ENCODE measurements around the gene PLA2G2C.
A peak's percentile ranks its signal among the peaks of the same experiment; 100 is the strongest.

The PLA2G2C gene

DNA sequence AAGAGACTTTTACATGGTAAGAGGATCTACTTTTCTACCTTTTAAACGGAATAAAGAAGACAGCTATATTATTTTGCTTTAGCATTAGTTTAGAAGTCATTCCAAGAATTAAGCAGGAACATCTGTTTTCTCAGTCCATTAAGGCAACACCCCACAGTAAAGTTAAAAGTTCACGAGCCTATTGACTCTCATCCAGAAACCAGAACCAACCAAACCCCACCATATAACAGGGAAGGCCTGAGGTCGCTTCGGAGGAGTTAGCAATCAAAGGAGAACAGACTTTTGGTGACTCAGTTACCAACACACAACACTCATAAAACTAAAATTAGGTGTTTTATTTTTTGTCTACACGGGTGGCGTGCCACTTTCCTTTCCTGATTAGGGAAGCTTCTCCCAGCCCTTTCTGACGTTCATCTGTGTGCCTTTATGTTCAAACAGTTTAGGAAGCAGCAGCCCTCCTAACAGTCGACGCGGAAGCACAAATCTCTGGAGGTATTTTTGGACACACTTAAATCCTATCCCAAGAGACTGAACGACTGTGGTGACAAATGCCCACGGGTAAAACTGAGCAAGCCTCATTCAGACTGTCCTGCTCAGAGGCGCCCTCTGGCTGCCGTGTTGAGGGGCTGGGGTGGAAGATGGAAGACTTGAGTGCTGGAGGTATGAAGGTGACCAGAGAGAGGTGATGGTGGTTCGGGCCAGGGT is 8.6 kb upstream of the PLA2G2C start:
- TF ChIP-seq, protein P1, sequence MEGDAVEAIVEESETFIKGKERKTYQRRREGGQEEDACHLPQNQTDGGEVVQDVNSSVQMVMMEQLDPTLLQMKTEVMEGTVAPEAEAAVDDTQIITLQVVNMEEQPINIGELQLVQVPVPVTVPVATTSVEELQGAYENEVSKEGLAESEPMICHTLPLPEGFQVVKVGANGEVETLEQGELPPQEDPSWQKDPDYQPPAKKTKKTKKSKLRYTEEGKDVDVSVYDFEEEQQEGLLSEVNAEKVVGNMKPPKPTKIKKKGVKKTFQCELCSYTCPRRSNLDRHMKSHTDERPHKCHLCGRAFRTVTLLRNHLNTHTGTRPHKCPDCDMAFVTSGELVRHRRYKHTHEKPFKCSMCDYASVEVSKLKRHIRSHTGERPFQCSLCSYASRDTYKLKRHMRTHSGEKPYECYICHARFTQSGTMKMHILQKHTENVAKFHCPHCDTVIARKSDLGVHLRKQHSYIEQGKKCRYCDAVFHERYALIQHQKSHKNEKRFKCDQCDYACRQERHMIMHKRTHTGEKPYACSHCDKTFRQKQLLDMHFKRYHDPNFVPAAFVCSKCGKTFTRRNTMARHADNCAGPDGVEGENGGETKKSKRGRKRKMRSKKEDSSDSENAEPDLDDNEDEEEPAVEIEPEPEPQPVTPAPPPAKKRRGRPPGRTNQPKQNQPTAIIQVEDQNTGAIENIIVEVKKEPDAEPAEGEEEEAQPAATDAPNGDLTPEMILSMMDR (IDR thresholded peaks at IDR 0.05; ENCODE audit: low read depth, low read length, missing control alignments), result peak; percentile 96
- Histone ChIP-seq H3K27ac (no peak overlapping the region), H3K27me3 (replicated peaks) (peaks cover 11% of the 10 kb centered on the region), H3K36me3 (replicated peaks) (no peaks in the 10 kb centered on the region), H3K4me3 (ENCODE audit: low read depth, low read length) (no peak overlapping the region)
- in situ Hi-C loops (cut with HindIII; ENCODE audit: low pct_ligation_motif_present, low sequenced_read_pairs), result no loop called here
- peak; percentile 50 for DNase-seq

DNA sequence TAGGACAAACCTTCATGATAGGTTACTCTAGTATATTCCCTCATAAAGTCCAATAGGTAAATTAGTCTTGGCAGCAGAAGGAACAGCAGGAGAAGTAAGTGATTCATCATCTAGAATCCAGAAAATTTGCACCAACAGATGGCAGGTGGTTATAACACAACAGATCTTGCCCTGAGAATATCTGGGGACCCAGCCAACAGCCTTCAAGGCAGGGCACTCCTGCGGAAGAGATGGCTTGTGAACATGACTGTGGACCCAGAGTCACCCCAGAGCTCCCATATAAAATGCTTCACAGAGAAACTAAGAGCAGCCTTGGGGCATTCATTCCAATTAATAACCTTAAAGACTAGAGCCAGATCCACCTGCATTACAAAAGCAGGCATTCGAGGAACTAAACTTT is 7.9 kb upstream of the PLA2G2C start:
- Histone ChIP-seq H3K36me3 (replicated peaks) (no peaks in the 10 kb centered on the region), H3K27me3 (replicated peaks) (peaks cover 11% of the 10 kb centered on the region), H3K4me3 (ENCODE audit: low read depth, low read length) (no peak overlapping the region), H3K27ac (no peak overlapping the region)
- in situ Hi-C loops (cut with HindIII; ENCODE audit: low pct_ligation_motif_present, low sequenced_read_pairs), result no loop called here
- DNase-seq, result no peak
- TF ChIP-seq, protein P1 (IDR thresholded peaks at IDR 0.05; ENCODE audit: low read depth, low read length, missing control alignments), result no peak

DNA sequence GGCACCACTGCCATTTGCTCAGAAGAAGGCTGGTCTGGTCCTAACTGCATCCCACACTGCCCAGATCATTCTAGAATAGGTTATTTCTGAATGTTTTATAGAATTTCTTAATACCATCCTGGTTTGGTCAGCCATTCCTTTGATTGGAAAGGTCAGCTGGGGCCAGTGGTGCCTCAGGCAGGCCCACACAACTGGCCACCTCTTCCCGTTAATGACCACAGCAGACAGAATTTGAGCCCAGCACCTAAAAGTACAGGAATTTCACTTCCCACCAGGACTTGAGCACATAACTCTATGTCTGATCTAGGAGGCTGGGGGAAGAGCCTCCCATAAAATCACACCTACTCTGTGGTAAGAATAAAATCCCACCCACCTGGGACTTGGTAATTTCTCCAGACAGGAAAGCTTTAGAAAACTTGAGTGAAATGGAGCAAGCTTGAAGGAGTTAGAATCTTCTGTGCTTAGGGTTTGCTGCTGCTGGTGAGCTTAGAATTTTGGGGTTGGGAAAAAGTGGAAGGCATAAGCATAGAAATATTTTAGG is 6.6 kb upstream of the PLA2G2C start:
- Histone ChIP-seq H3K27ac (no peak overlapping the region), H3K36me3 (replicated peaks) (no peaks in the 10 kb centered on the region), H3K27me3 (replicated peaks) (peaks cover 16% of the 10 kb centered on the region), H3K4me3 (ENCODE audit: low read depth, low read length) (no peak overlapping the region)
- TF ChIP-seq, protein P1 (IDR thresholded peaks at IDR 0.05; ENCODE audit: low read depth, low read length, missing control alignments), result no peak
- in situ Hi-C loops (cut with HindIII; ENCODE audit: low pct_ligation_motif_present, low sequenced_read_pairs), result no loop called here
- DNase-seq, result no peak

DNA sequence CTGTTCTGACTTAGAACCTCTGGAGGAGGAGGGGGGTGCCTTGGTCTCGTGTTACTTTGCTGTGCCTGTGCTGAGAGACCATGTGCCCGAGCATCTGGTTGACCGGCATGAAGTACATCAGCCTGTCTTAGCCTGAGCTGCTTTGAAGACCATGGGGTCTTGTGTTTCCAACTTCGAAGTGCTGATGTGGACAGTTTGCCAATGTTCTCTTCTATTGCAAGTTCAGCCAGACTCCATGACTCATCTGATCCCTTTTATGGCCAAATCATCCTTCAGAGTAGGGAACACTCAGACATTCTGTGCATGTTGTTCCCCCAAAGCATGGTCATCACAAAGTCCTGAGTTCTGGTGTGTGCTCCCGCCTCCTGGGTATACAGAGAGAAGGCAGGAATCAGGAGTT is 6.0 kb upstream of the PLA2G2C start:
- no peaks in the 10 kb centered on the region for H3K36me3 ChIP-seq (replicated peaks)
- TF ChIP-seq, protein P1 (IDR thresholded peaks at IDR 0.05; ENCODE audit: low read depth, low read length, missing control alignments), result no peak
- H3K4me3 ChIP-seq (ENCODE audit: low read depth, low read length), result no peak overlapping the region
- H3K27me3 ChIP-seq (replicated peaks), result peaks cover 17% of the 10 kb centered on the region
- H3K27ac ChIP-seq, result no peak overlapping the region
- in situ Hi-C loops (cut with HindIII; ENCODE audit: low pct_ligation_motif_present, low sequenced_read_pairs), result no loop called here
- DNase-seq, result no peak

DNA sequence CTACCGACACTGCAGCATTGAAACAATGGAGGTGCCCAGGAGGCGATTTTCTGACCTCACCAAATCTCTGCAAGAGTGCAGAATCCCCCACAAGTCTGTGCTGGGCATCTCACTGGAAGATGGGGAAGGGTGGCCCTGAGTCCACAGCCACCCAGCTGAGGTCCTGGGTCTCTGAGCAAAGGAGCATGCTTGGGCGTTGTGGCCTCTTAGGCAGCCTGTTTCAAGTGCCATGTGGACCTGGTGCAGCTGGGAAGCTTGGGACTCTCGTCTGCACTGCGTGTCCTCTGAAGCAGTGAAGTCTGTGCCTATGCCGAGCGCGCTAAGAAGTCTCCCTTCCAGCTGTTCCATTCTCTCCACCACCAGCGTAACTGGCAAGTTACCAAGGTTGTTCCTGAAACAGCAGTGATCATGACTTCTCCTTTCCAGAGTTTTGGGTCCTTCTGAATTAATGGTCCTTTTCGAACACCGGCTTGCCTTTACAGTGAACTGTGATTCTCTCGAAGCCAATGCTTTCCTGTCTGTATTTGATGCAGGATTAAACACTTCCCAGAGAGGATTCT is 5.0 kb upstream of the PLA2G2C start:
- TF ChIP-seq, protein P1 (IDR thresholded peaks at IDR 0.05; ENCODE audit: low read depth, low read length, missing control alignments), result no peak
- no peak for DNase-seq
- in situ Hi-C loops (cut with HindIII; ENCODE audit: low pct_ligation_motif_present, low sequenced_read_pairs), result no loop called here
- Histone ChIP-seq H3K4me3 (ENCODE audit: low read depth, low read length) (no peak overlapping the region), H3K36me3 (replicated peaks) (no peaks in the 10 kb centered on the region), H3K27me3 (replicated peaks) (peaks cover 25% of the 10 kb centered on the region), H3K27ac (no peak overlapping the region)

Data from brain microvascular endothelial cell (primary cell).